ENCODE results near the gene PARD3B. TPM values are rescaled to one million over a fixed set of nuclear protein-coding genes. Genes with fewer than 3 reads are reported as not detected.
A peak's percentile ranks its signal among the peaks of the same experiment; 100 is the strongest.

Gene PARD3B
- total RNA-seq, 2 donors from 2014 or later = 15.0 to 17.8 TPM

DNA sequence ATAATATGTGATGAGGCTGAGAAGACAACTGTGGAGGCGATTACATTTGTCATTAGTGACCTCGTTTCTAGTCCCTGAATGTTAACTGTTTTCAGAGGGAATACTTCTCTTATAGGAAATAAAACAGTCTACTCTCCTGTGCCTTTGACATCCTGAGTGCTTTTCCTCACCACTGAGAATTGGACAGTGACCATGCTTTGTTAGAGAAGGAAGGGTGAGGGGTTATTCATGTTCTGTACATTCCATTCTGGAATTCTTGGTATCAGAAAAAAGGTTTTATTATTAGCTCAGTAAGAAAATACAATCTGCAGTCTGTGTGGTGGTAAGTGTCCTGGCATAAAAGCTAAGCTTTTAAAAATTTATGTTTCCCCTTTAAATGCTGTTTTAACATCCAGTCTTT, 58.8 kb downstream of the PARD3B start:
- ATAC-seq (no peak), DNase-seq (no peak)
- no peak overlapping the region for H3K4me3 ChIP-seq
- H3K9me3 ChIP-seq = no peaks in the 10 kb centered on the region
- H3K27me3 ChIP-seq = no peaks in the 10 kb centered on the region
- no peak for TF ChIP-seq POLR2A (IDR thresholded peaks at IDR 0.05)
- no peaks in the 10 kb centered on the region for H3K36me3 ChIP-seq (replicated peaks in 1 of 2; ENCODE audit: insufficient read depth in 1 of 2, low read depth in 2 of 2)
- H3K4me1 ChIP-seq = peaks cover 16% of the 10 kb centered on the region
- intact Hi-C loops (cut with DNase I) = no loop called here
- no peak overlapping the region for H3K27ac ChIP-seq
- WGBS, 2 donors = 57 to 65% methylated on average over 2 of the region's 2 CpGs

DNA sequence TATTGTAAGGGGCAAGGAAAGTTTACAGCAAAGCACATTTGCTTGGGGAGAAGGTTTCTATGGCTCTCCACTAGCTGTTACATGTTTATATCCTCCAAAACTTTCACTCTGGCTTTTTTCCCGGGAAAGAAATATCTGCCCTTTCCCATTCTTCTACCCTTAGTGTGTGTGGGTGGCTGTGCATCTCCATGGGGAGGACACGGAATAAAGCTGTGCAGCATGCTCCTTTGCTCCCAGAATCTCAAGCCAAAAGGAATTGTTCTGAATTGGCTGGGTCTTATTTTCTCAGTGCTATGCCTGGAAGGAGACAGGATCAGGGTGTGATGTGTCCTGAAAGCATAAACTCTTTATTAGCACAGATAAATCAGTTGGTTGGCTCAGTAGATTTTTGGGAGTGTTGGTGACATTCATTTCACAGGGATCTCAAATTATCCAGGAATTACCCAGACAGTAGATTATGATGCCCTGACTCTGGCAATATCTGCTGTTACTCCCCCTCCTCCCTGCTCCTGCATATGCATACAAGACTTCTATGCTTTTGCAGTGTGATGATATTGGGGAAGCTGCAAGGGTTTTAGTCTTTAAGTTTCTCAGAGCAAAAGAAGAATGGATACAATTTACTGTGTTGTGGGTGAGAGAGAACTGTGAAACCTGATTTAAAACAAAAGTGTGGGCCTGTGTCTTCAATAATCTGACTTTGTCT, 63.1 kb downstream of the PARD3B start:
- intact Hi-C loops (cut with DNase I) = no loop called here
- no peaks in the 10 kb centered on the region for H3K36me3 ChIP-seq (replicated peaks in 1 of 2; ENCODE audit: insufficient read depth in 1 of 2, low read depth in 2 of 2)
- H3K27me3 ChIP-seq = no peaks in the 10 kb centered on the region
- no peak overlapping the region for H3K4me3 ChIP-seq
- no peak overlapping the region for H3K27ac ChIP-seq
- ATAC-seq = peak; percentile 13
- TF ChIP-seq POLR2A (IDR thresholded peaks at IDR 0.05) = no peak
- TF ChIP-seq, protein P1, sequence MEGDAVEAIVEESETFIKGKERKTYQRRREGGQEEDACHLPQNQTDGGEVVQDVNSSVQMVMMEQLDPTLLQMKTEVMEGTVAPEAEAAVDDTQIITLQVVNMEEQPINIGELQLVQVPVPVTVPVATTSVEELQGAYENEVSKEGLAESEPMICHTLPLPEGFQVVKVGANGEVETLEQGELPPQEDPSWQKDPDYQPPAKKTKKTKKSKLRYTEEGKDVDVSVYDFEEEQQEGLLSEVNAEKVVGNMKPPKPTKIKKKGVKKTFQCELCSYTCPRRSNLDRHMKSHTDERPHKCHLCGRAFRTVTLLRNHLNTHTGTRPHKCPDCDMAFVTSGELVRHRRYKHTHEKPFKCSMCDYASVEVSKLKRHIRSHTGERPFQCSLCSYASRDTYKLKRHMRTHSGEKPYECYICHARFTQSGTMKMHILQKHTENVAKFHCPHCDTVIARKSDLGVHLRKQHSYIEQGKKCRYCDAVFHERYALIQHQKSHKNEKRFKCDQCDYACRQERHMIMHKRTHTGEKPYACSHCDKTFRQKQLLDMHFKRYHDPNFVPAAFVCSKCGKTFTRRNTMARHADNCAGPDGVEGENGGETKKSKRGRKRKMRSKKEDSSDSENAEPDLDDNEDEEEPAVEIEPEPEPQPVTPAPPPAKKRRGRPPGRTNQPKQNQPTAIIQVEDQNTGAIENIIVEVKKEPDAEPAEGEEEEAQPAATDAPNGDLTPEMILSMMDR (IDR thresholded peaks at IDR 0.05) = no peak
- H3K4me1 ChIP-seq = peaks cover 40% of the 10 kb centered on the region
- 54 to 71% methylated on average over 2 of the region's 2 CpGs for WGBS, 2 donors
- DNase-seq = peak in 1 of 4 donors; percentile 16
- H3K9me3 ChIP-seq = no peaks in the 10 kb centered on the region

DNA sequence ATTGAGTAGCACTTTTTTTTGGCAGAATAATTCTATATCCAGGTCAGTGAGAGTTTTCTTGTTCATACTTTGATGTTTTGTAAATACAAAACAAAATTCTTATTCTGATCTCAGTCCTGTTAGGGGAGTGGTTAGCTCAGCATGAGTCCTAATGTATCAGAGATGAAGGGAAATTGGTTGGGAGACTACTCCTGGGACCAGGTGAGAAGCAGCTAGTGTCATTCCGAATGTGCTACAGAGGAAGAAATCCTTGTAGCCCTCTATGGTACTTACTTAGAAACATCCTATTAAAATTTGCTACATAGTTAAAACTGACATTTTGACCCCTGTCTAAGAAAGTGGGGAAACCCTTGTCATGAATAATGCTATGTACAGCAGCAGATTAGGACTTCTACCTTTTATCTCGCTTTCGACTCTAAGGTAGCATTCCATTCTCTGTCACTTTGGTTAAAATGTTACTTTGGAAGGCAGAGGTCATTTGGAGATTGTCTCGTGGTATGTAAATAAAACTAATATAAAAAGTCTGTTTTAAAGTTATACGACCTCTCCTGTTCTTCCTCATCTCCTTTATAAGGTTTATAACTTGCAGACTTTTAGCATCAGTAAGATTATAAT, 65.8 kb downstream of the PARD3B start:
- ATAC-seq (peak; percentile 63), DNase-seq (no peak)
- Histone ChIP-seq H3K9me3 (no peaks in the 10 kb centered on the region), H3K27me3 (no peaks in the 10 kb centered on the region), H3K4me1 (peaks cover 38% of the 10 kb centered on the region), H3K27ac (peak overlapping the region in 2 of 4 donors; percentile 48 to 74), H3K4me3 (no peak overlapping the region), H3K36me3 (replicated peaks in 1 of 2; ENCODE audit: insufficient read depth in 1 of 2, low read depth in 2 of 2) (no peaks in the 10 kb centered on the region)
- 24 to 38% methylated on average over 5 of the region's 5 CpGs for WGBS, 2 donors
- TF ChIP-seq, protein P1 (IDR thresholded peaks at IDR 0.05) = no peak
- TF ChIP-seq POLR2A (IDR thresholded peaks at IDR 0.05) = no peak
- intact Hi-C loops (cut with DNase I) = no loop called here

DNA sequence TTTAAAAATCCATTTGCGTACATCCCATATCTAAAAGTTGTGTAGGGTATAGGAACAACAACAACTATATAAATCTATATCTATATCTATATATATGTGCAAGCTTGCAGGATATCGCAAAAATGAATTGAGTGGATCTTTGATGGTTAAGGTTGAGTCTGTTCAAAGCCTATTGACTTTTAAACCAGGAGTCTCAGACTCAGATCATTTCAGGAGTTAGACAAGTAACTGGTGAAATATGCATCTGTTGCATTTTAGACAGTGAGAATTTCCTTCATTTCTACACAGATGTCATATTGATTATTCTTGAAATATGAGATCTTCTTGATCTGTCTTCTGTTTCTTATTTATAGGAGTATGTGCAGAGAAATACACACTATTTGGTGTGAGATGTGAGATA, 66.5 kb downstream of the PARD3B start:
- no peak for ATAC-seq
- intact Hi-C loops (cut with DNase I) = no loop called here
- TF ChIP-seq POLR2A (IDR thresholded peaks at IDR 0.05) = no peak
- H3K9me3 ChIP-seq = no peaks in the 10 kb centered on the region
- no peaks in the 10 kb centered on the region for H3K27me3 ChIP-seq
- no peak overlapping the region for H3K4me3 ChIP-seq
- 88 to 91% methylated on average over 2 of the region's 2 CpGs for WGBS, 2 donors
- peak overlapping the region in 1 of 4 donors; percentile 34 for H3K27ac ChIP-seq
- DNase-seq = no peak
- peaks cover 40% of the 10 kb centered on the region for H3K4me1 ChIP-seq
- H3K36me3 ChIP-seq (replicated peaks in 1 of 2; ENCODE audit: insufficient read depth in 1 of 2, low read depth in 2 of 2) = no peaks in the 10 kb centered on the region

DNA sequence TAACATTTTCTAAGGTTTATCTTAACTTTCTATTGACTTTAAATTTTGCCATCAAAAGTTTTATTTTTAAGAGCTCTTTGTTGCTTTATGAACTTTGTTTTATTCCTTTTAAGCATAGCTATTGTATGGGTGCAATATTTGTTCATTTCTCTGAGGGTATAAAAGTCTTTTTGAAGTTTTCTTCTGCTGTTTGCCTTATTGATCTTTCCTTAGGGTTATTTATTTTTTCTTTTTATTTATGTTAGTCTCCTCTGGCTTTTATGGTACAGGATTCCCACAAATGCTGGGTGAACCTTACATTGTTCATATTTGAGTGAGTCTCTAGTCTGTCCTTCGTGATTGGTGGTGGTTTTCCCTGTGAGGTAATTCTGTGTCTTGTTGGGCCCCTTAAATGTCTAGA, 68.4 kb downstream of the PARD3B start:
- H3K4me3 ChIP-seq = no peak overlapping the region
- no peak for DNase-seq
- WGBS, 2 donors = 71 to 100% methylated on average over 1 of the region's 1 CpG
- H3K27me3 ChIP-seq = no peaks in the 10 kb centered on the region
- H3K4me1 ChIP-seq = peaks cover 40% of the 10 kb centered on the region
- H3K27ac ChIP-seq = no peak overlapping the region
- no peak for ATAC-seq
- H3K9me3 ChIP-seq = no peaks in the 10 kb centered on the region
- intact Hi-C loops (cut with DNase I) = no loop called here
- H3K36me3 ChIP-seq (replicated peaks in 1 of 2; ENCODE audit: insufficient read depth in 1 of 2, low read depth in 2 of 2) = no peaks in the 10 kb centered on the region
- TF ChIP-seq POLR2A (IDR thresholded peaks at IDR 0.05) = no peak
- TF ChIP-seq, protein P1 (IDR thresholded peaks at IDR 0.05) = no peak
